ENCODE measurements around the gene CST6. TPM values are rescaled to one million over a fixed set of nuclear protein-coding genes. Genes with fewer than 3 reads are reported as not detected.

The CST6 gene
- total and polyA plus RNA-seq, 2 of the 13 experiments (the other 11 are each of a cell fraction or from before 2014, with no cell fraction given): not detected

- FAIRE-seq: no peak
- H3K4me3 ChIP-seq (replicated peaks in 1 of 3; ENCODE audit: insufficient read depth in 1 of 3, low read depth in 2 of 3, low read length in 3 of 3): no peak overlapping the region
- peaks cover 29 to 52% of the 10 kb centered on the region in 2 experiments for H3K36me3 ChIP-seq (replicated peaks in 1 of 2; ENCODE audit: control insufficient read depth in 1 of 2, insufficient read depth in 2 of 2, low read length in 2 of 2)
- no peaks in the 10 kb centered on the region for H3K9me3 ChIP-seq (ENCODE audit: low read length)
- no peak overlapping the region for H3K27ac ChIP-seq (ENCODE audit: extremely low read length, insufficient read depth, low read length)
- peaks cover 2% of the 10 kb centered on the region for H3K79me2 ChIP-seq (ENCODE audit: insufficient read depth, low read length)
- no peak overlapping the region for H3K4me2 ChIP-seq (ENCODE audit: low read depth, low read length)
- 96% methylated on average over 15 of the region's 15 CpGs for WGBS (ENCODE audit: low lambda C conversion rate)
- CTCF ChIA-PET (ENCODE audit: low intra/inter-chr PET ratio, low total read pairs): no interaction called here
- H4K20me1 ChIP-seq (ENCODE audit: insufficient read depth, low read length): no peaks in the 10 kb centered on the region
- in situ Hi-C loops (cut with HindIII; ENCODE audit: extremely low pct_ligation_motif_present, low pct_unique_long_range_greater_than_20kb): no loop called here
- POLR2A ChIA-PET: no interaction called here
- no peak overlapping the region for H3K9ac ChIP-seq (ENCODE audit: insufficient read depth, low read depth, low read length)
- no peak; the same call in 2 of the 3 replicates for ATAC-seq
- no TSS peak for BruUV-seq (replicated peaks)
- H3K4me1 ChIP-seq (ENCODE audit: insufficient read depth, low read length): peaks cover 2% of the 10 kb centered on the region; the same call in 1 of the 2 replicates
- H3K27me3 ChIP-seq (ENCODE audit: control insufficient read depth in 1 of 2, insufficient read depth in 2 of 2, low read length in 2 of 2): no peaks in the 10 kb centered on the region; a peak in 1 of 5 replicates
- H2AFZ ChIP-seq (ENCODE audit: low read length): no peak overlapping the region
- DNase-seq (ENCODE audit: low spot score): no peak
- intact Hi-C loops (cut with micrococcal nuclease; ENCODE audit: unreplicated experiment): no loop called here
- TF ChIP-seq, protein P1, sequence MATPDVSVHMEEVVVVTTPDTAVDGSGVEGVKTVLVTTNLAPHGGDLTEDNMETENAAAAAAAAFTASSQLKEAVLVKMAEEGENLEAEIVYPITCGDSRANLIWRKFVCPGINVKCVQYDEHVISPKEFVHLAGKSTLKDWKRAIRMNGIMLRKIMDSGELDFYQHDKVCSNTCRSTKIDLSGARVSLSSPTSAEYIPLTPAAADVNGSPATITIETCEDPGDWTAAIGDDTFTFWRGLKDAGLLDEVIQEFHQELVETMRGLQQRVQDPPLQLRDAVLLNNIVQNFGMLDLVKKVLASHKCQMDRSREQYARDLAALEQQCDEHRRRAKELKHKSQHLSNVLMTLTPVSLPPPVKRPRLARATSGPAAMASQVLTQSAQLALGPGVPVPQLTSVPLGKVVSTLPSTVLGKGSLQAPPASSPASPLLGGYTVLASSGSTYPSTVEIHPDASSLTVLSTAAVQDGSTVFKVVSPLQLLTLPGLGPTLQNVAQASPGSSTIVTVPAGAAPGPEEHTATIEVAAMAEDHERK (CRISPR knock-in tag; IDR thresholded peaks at IDR 0.05; ENCODE audit: low read depth): no peak
- TF ChIP-seq MEF2D (CRISPR knock-in tag; IDR thresholded peaks at IDR 0.05) (no peak), ZBTB33 (CRISPR knock-in tag; IDR thresholded peaks at IDR 0.05) (peak; percentile 86)
These were observed 43.0 kb upstream of the CST6 start for GRCh38 chr11:65968600-65969482.

Data from HepG2 (cell line).